HG03565 (cell line): Measurements from ENCODE around the gene USF2.
"Not testable (repeated sequence)": the region's sequence is repeated elsewhere in the genome, so short reads cannot be mapped to it uniquely, and the experiment has no call there.

Experiments
- ATAC-seq: cut with Tn5 transposase; IDR thresholded peaks from one replicate; pipeline ENCODE4 v1.9.1; 2021; ENCODE audit warnings: mild to moderate bottlenecking, moderate library complexity; ENCODE audit not compliant: unreplicated experiment

Gene USF2

GRCh38 chr19:35279985-35280821 is 11.4 kb downstream of the USF2 start:
- no peak for ATAC-seq

- no peak for ATAC-seq
Measured at GRCh38 chr19:35281303-35281702, 12.5 kb downstream of the USF2 start.

GRCh38 chr19:35284153-35285094 is 15.7 kb downstream of the USF2 start:
- ATAC-seq: no peak

- no peak for ATAC-seq
Measured at GRCh38 chr19:35285095-35285449, 16.3 kb downstream of the USF2 start.

- not testable (repeated sequence) for ATAC-seq
Measured at GRCh38 chr19:35285465-35285864, 16.7 kb downstream of the USF2 start.

GRCh38 chr19:35286101-35286500 is 17.3 kb downstream of the USF2 start:
- not testable (repeated sequence) for ATAC-seq

- no peak for ATAC-seq
Measured at GRCh38 chr19:35287713-35288112, 19.0 kb downstream of the USF2 start.

GRCh38 chr19:35288331-35288730 is 19.6 kb downstream of the USF2 start:
- no peak for ATAC-seq

GRCh38 chr19:35288906-35289305 is 20.1 kb downstream of the USF2 start:
- ATAC-seq: no peak

GRCh38 chr19:35290381-35291127 is 21.8 kb downstream of the USF2 start:
- ATAC-seq: no peak

GRCh38 chr19:35291259-35291658 is 22.5 kb downstream of the USF2 start:
- ATAC-seq: no peak

GRCh38 chr19:35291916-35292315 is 23.2 kb downstream of the USF2 start, which contains the start of gene MAG:
Gene MAG, plus strand, starts transcription at chr19:35292161. Its CDS starts 3,248 bp downstream, at chr19:35295409.
- ATAC-seq: no peak

GRCh38 chr19:35292421-35293362 is 23.9 kb downstream of the USF2 start:
- ATAC-seq: no peak

- no peak for ATAC-seq
Measured at GRCh38 chr19:35293363-35293739, 24.6 kb downstream of the USF2 start.

- no peak for ATAC-seq
Measured at GRCh38 chr19:35293808-35294207, 25.0 kb downstream of the USF2 start.

GRCh38 chr19:35294328-35294727 is 25.6 kb downstream of the USF2 start:
- ATAC-seq: no peak

- no peak for ATAC-seq
Measured at GRCh38 chr19:35294859-35295791, 26.4 kb downstream of the USF2 start.

- no peak for ATAC-seq
Measured at GRCh38 chr19:35295792-35296462, 27.2 kb downstream of the USF2 start.
